Activated CD4-positive, alpha-beta T cell treated with anti-CD3 and anti-CD28 coated beads for 24 hours (primary cell): ENCODE results near the gene CD207.
"Not testable (repeated sequence)": the region's sequence is repeated elsewhere in the genome, so short reads cannot be mapped to it uniquely, and the experiment has no call there.

Source experiments
- DNase-seq, 2 donors: peaks; one replicate each; pipeline ENCODE4 v3.0.0-alpha.2; 2020; ENCODE audit warnings: low read depth in 2 of 2

The CD207 gene

GRCh38 chr2:70828914-70829824 is 6.4 kb downstream of the CD207 start:
- DNase-seq: no peak

GRCh38 chr2:70828115-70828514 is 7.5 kb downstream of the CD207 start:
- DNase-seq: no peak

- no peak for DNase-seq
These were observed 8.2 kb downstream of the CD207 start for GRCh38 chr2:70827388-70827787.

GRCh38 chr2:70826696-70827350 is 8.8 kb downstream of the CD207 start:
- DNase-seq: no peak

- no peak for DNase-seq
These were observed 12.4 kb downstream of the CD207 start for GRCh38 chr2:70823249-70823648.

GRCh38 chr2:70822843-70823242 is 12.8 kb downstream of the CD207 start:
- no peak for DNase-seq

GRCh38 chr2:70820499-70820898 is 15.1 kb downstream of the CD207 start, which contains the start of gene CLEC4F:
Gene CLEC4F, minus strand, starts transcription at chr2:70820599. Its CDS starts 76 bp downstream, at chr2:70820523.
- no peak for DNase-seq

- no peak for DNase-seq
These were observed 18.2 kb downstream of the CD207 start for GRCh38 chr2:70817284-70817954.

GRCh38 chr2:70816726-70817125 is 18.9 kb downstream of the CD207 start:
- DNase-seq: no peak

- DNase-seq: no peak
These were observed 26.3 kb downstream of the CD207 start for GRCh38 chr2:70808983-70809958.

- no peak for DNase-seq
These were observed 27.8 kb downstream of the CD207 start for GRCh38 chr2:70807828-70808118.

- no peak for DNase-seq
These were observed 28.4 kb downstream of the CD207 start for GRCh38 chr2:70807102-70807827.

- no peak for DNase-seq
These were observed 29.0 kb downstream of the CD207 start for GRCh38 chr2:70806620-70807019.

GRCh38 chr2:70806013-70806412 is 29.6 kb downstream of the CD207 start:
- DNase-seq: no peak

- DNase-seq: no peak
These were observed 33.9 kb downstream of the CD207 start for GRCh38 chr2:70801607-70802263.

- DNase-seq: no peak
These were observed 35.9 kb downstream of the CD207 start for GRCh38 chr2:70799706-70800105.

GRCh38 chr2:70797996-70798395 is 37.6 kb downstream of the CD207 start:
- DNase-seq: not testable (repeated sequence)

- DNase-seq: no peak
These were observed 38.1 kb downstream of the CD207 start for GRCh38 chr2:70797506-70797905.

GRCh38 chr2:70796262-70796661 is 39.4 kb downstream of the CD207 start:
- no peak for DNase-seq
